Cardiac fibroblast (primary cell): ENCODE results near the gene CORIN.

Experiments used
- DNase-seq, 2 donors: peaks; one replicate each; pipeline versions ENCODE4 v3.0.0 to v3.0.0-alpha.2; 2010; ENCODE audit warnings: low read depth in 2 of 2
- H3K4me3 ChIP-seq, 2 donors: replicated peaks in 1 of 2; 1 replicate in 1 of 2; 2 replicates in 1 of 2; pipeline ENCODE4 v1.5.1; 2011; ENCODE audit warnings: low read depth in 2 of 2, low read length in 2 of 2, mild to moderate bottlenecking in 2 of 2, moderate library complexity in 1 of 2
- TF ChIP-seq, protein P1 (sequence below): IDR thresholded peaks from one replicate; pipeline ENCODE4 v1.5.1; 2011; ENCODE audit warnings: low read depth, mild to moderate bottlenecking, low read length, inconsistent platforms

Gene CORIN

DNA sequence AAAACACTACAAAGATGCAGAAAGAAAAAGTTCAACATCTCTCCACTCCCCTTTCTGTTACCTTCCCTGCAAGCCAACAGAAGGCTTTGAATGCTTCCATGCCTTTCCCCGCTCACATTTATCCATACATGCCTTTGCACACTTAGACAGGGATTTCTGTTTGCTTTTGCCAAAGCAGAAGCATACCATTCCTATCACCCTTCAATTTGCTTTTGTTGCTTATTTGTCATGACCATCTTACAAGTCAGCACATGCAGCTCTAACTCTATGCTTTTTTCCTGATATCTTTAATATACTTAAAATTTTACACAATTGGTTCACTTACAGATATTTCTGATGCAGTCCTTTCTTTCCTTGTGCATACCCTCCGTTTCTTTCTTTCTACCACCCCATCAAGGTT lies 169.6 kb downstream of the CORIN start:
- DNase-seq, result no peak
- TF ChIP-seq, protein P1, sequence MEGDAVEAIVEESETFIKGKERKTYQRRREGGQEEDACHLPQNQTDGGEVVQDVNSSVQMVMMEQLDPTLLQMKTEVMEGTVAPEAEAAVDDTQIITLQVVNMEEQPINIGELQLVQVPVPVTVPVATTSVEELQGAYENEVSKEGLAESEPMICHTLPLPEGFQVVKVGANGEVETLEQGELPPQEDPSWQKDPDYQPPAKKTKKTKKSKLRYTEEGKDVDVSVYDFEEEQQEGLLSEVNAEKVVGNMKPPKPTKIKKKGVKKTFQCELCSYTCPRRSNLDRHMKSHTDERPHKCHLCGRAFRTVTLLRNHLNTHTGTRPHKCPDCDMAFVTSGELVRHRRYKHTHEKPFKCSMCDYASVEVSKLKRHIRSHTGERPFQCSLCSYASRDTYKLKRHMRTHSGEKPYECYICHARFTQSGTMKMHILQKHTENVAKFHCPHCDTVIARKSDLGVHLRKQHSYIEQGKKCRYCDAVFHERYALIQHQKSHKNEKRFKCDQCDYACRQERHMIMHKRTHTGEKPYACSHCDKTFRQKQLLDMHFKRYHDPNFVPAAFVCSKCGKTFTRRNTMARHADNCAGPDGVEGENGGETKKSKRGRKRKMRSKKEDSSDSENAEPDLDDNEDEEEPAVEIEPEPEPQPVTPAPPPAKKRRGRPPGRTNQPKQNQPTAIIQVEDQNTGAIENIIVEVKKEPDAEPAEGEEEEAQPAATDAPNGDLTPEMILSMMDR, result no peak
- no peak overlapping the region for H3K4me3 ChIP-seq

DNA sequence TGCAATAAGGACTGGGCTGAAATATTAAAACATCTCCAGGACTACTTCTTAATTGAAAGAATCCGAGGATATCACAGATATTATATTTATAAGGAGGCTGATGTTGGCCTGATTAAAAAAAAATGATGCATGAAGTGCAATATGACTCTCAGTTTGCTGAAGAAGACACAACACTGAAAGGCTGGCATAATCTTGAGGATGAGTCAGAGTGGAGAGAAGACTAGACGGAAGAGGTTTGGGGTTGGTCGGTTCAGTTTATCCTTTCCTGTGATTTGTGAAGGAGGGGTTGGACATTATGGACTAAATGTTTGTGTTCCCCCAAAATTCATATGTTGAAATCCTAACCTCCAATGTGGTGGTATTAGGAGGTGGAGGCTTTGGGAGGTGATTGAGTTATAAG lies 170.3 kb downstream of the CORIN start:
- TF ChIP-seq, protein P1, result no peak
- no peak for DNase-seq
- no peak overlapping the region for H3K4me3 ChIP-seq

GRCh38 chr4:47664051-47664826 lies 173.6 kb downstream of the CORIN start:
- H3K4me3 ChIP-seq, result no peak overlapping the region
- TF ChIP-seq, protein P1, result no peak
- peak in 1 of 2 donors; percentile 62 for DNase-seq

DNA sequence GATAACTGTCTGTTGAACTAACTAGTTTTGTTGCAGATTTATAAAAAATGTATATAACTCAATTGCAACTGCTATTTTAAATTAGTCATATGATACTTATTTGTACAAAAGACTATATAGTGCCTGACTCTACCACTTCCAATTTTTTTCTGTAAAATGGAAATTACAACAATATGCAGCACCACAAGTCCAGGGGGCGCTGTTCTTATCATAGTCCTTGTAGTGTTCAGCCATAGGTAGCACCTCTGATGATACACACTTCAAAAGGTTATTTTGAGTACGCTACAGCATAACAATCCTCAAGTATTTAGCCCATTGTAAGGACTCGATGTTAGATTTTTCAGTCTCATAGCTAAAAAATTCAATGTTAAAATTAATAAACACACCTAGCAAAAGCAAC lies 174.9 kb downstream of the CORIN start:
- TF ChIP-seq, protein P1, result peak; percentile 20
- peak in 1 of 2 donors; percentile 23 for DNase-seq
- H3K4me3 ChIP-seq, result no peak overlapping the region

GRCh38 chr4:47661741-47662140 lies 176.1 kb downstream of the CORIN start:
- DNase-seq, result no peak
- TF ChIP-seq, protein P1, result no peak
- H3K4me3 ChIP-seq, result no peak overlapping the region

GRCh38 chr4:47659342-47659741 lies 178.5 kb downstream of the CORIN start:
- no peak overlapping the region for H3K4me3 ChIP-seq
- DNase-seq, result no peak
- TF ChIP-seq, protein P1, result no peak
